ENCODE measurements around the gene SYCE3.

The SYCE3 gene

GRCh38 chr22:50528682-50529415 is 33.9 kb downstream of the SYCE3 start:
- Histone ChIP-seq H3K4me2 (ENCODE audit: low read depth, low read length, poor library complexity, severe bottlenecking) (no peak overlapping the region), H3K79me2 (ENCODE audit: insufficient read depth, low read length) (peaks cover 13% of the 10 kb centered on the region; the same call in 1 of the 2 replicates), H3K36me3 (ENCODE audit: insufficient read depth, low read length) (peaks cover 4% of the 10 kb centered on the region; the same call in 1 of the 2 replicates), H3K4me1 (ENCODE audit: insufficient read depth, low read length, poor library complexity, severe bottlenecking) (peaks cover 16% of the 10 kb centered on the region), H3K9me2 (replicated peaks; ENCODE audit: low read depth, low read length) (no peaks in the 10 kb centered on the region), H3F3A (ENCODE audit: low read depth) (peaks cover 4% of the 10 kb centered on the region; the same call in 1 of the 2 replicates), H4K20me1 (ENCODE audit: insufficient read depth, low read length, poor library complexity, severe bottlenecking) (peaks cover 6% of the 10 kb centered on the region), H3K27me3 (ENCODE audit: insufficient read depth, low read length, poor library complexity, severe bottlenecking) (no peaks in the 10 kb centered on the region), H3K4me3 (ENCODE audit: low read length, poor library complexity, severe bottlenecking) (no peak overlapping the region), H3K9ac (ENCODE audit: low read depth, low read length, poor library complexity, severe bottlenecking) (no peak overlapping the region), H3K9me3 (ENCODE audit: insufficient read depth, low read depth, low read length) (no peaks in the 10 kb centered on the region), H2AFZ (ENCODE audit: low read length) (no peak overlapping the region)
- TF ChIP-seq CTCF (conservative IDR thresholded peaks at IDR 0.05; ENCODE audit: low read length) (no peak), EZH2phosphoT487 (IDR thresholded peaks at IDR 0.05; ENCODE audit: borderline replicate concordance) (no peak)

GRCh38 chr22:50527921-50528681 is 34.6 kb downstream of the SYCE3 start:
- Histone ChIP-seq H3K4me2 (ENCODE audit: low read depth, low read length, poor library complexity, severe bottlenecking) (peak overlapping the region; percentile 90), H3K9me2 (replicated peaks; ENCODE audit: low read depth, low read length) (no peaks in the 10 kb centered on the region), H3F3A (ENCODE audit: low read depth) (peaks cover 4% of the 10 kb centered on the region; the same call in 1 of the 2 replicates), H3K27me3 (ENCODE audit: insufficient read depth, low read length, poor library complexity, severe bottlenecking) (no peaks in the 10 kb centered on the region), H3K79me2 (ENCODE audit: insufficient read depth, low read length) (peaks cover 16% of the 10 kb centered on the region; the same call in 1 of the 2 replicates), H3K9me3 (ENCODE audit: insufficient read depth, low read depth, low read length) (no peaks in the 10 kb centered on the region), H3K4me1 (ENCODE audit: insufficient read depth, low read length, poor library complexity, severe bottlenecking) (peaks cover 16% of the 10 kb centered on the region), H3K9ac (ENCODE audit: low read depth, low read length, poor library complexity, severe bottlenecking) (no peak overlapping the region), H3K4me3 (ENCODE audit: low read length, poor library complexity, severe bottlenecking) (no peak overlapping the region), H2AFZ (ENCODE audit: low read length) (no peak overlapping the region), H3K36me3 (ENCODE audit: insufficient read depth, low read length) (peaks cover 11% of the 10 kb centered on the region; the same call in 1 of the 2 replicates), H4K20me1 (ENCODE audit: insufficient read depth, low read length, poor library complexity, severe bottlenecking) (peaks cover 6% of the 10 kb centered on the region)
- TF ChIP-seq EZH2phosphoT487 (IDR thresholded peaks at IDR 0.05; ENCODE audit: borderline replicate concordance) (no peak), CTCF (conservative IDR thresholded peaks at IDR 0.05; ENCODE audit: low read length) (no peak)

- peaks cover 16% of the 10 kb centered on the region; the same call in 1 of the 2 replicates for H3K79me2 ChIP-seq (ENCODE audit: insufficient read depth, low read length)
These were observed 35.6 kb downstream of the SYCE3 start for GRCh38 chr22:50526834-50527801.

More at GRCh38 chr22:50526834-50527801, 35.6 kb downstream of the SYCE3 start:
- H4K20me1 ChIP-seq (ENCODE audit: insufficient read depth, low read length, poor library complexity, severe bottlenecking): peaks cover 6% of the 10 kb centered on the region
- peaks cover 16% of the 10 kb centered on the region for H3K4me1 ChIP-seq (ENCODE audit: insufficient read depth, low read length, poor library complexity, severe bottlenecking)
- H3K9me3 ChIP-seq (ENCODE audit: insufficient read depth, low read depth, low read length): no peaks in the 10 kb centered on the region
- peak overlapping the region; percentile 90 for H3K4me2 ChIP-seq (ENCODE audit: low read depth, low read length, poor library complexity, severe bottlenecking)
- peaks cover 20% of the 10 kb centered on the region; the same call in 1 of the 2 replicates for H3K36me3 ChIP-seq (ENCODE audit: insufficient read depth, low read length)
- peak overlapping the region; percentile 91 for H2AFZ ChIP-seq (ENCODE audit: low read length)
- peak overlapping the region; percentile 84 for H3K4me3 ChIP-seq (ENCODE audit: low read length, poor library complexity, severe bottlenecking)
- no peaks in the 10 kb centered on the region for H3K27me3 ChIP-seq (ENCODE audit: insufficient read depth, low read length, poor library complexity, severe bottlenecking)
- peaks cover 4% of the 10 kb centered on the region; the same call in 1 of the 2 replicates for H3F3A ChIP-seq (ENCODE audit: low read depth)
- peak overlapping the region; percentile 90 for H3K9ac ChIP-seq (ENCODE audit: low read depth, low read length, poor library complexity, severe bottlenecking)
- TF ChIP-seq EZH2phosphoT487 (IDR thresholded peaks at IDR 0.05; ENCODE audit: borderline replicate concordance) (no peak), CTCF (conservative IDR thresholded peaks at IDR 0.05; ENCODE audit: low read length) (no peak)
- H3K9me2 ChIP-seq (replicated peaks; ENCODE audit: low read depth, low read length): no peaks in the 10 kb centered on the region

Measured in Loucy (cell line).